ENCODE data around the gene ELOF1.

DNA sequence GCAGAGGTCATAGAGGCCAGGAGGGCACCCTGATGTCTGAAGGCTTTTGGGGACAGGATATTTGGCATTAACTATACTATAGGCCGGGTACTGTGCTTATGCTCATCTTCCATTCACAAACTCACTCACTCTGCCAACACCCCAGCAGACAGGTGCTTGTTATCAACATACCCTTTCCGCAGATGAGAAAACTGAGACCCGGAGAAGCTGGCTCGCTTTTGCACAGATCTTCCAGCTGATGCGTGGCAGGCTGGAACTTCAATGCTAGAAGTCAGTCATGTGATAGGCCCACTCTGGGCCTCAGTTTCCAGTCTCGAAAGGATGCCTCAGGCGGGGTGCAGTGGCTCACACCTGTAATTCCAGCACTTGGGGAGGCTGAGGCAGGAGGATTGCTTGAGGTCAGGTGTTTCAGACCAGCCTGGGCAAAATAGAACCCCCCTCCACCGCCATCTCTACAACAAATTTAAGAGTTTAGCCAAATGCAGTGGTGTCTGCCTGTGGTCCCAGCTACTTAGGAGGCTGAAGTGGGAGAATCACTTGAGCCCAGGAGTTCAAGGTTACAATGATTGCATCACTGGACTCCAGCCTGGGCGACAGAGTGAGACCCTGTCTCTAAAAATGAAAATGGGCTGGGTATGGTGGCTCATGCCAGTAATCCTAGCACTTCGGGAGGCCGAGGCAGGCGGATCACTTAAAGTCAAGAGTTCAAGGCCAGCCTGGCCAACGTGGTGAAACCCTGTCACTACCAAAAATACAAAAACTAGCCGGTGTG is 10.9 kb downstream of the ELOF1 start:
- TF ChIP-seq TAF1 (IDR thresholded peaks at IDR 0.05; ENCODE audit: borderline replicate concordance, low read depth, low read length) (no peak), POLR2AphosphoS5 (IDR thresholded peaks at IDR 0.05; ENCODE audit: low read depth, low read length) (no peak), POLR2A (IDR thresholded peaks at IDR 0.05; ENCODE audit: low read depth, low read length) (no peak)

All from GM12892 (cell line).